Panc1 (cell line): ENCODE results near the gene MYL10.

Experiments
- POLR2AphosphoS5 ChIP-seq: IDR thresholded peaks from 2 replicates; pipeline ENCODE4 v1.6.1; 2012; ENCODE audit warnings: mild to moderate bottlenecking, low read depth, low read length, moderate library complexity
- SIN3A ChIP-seq: IDR thresholded peaks from 2 replicates; pipeline ENCODE4 v1.6.1; 2012; ENCODE audit warnings: low read depth, mild to moderate bottlenecking, low read length, moderate library complexity, borderline replicate concordance; ENCODE audit not compliant: insufficient read depth
- TCF7L2 ChIP-seq: IDR thresholded peaks from 2 replicates; pipeline ENCODE4 v1.6.1; 2011; ENCODE audit warnings: mild to moderate bottlenecking, low read depth, low read length, inconsistent platforms
- TF ChIP-seq, protein P1 (sequence below): fragments of 450-650 bp; IDR thresholded peaks from 2 replicates; pipeline ENCODE4 v1.5.1; 2017; ENCODE audit warnings: mild to moderate bottlenecking
- TF ChIP-seq, protein P2 (sequence below), 2 experiments: IDR thresholded peaks; 2 replicates each; pipeline ENCODE4 v1.6.1; 2011 to 2012; ENCODE audit warnings: low read depth in 2 of 2, control low read depth in 1 of 2, low read length in 1 of 2, mild to moderate bottlenecking in 1 of 2, moderate library complexity in 1 of 2; ENCODE audit not compliant: insufficient read depth in 1 of 2

DNA sequence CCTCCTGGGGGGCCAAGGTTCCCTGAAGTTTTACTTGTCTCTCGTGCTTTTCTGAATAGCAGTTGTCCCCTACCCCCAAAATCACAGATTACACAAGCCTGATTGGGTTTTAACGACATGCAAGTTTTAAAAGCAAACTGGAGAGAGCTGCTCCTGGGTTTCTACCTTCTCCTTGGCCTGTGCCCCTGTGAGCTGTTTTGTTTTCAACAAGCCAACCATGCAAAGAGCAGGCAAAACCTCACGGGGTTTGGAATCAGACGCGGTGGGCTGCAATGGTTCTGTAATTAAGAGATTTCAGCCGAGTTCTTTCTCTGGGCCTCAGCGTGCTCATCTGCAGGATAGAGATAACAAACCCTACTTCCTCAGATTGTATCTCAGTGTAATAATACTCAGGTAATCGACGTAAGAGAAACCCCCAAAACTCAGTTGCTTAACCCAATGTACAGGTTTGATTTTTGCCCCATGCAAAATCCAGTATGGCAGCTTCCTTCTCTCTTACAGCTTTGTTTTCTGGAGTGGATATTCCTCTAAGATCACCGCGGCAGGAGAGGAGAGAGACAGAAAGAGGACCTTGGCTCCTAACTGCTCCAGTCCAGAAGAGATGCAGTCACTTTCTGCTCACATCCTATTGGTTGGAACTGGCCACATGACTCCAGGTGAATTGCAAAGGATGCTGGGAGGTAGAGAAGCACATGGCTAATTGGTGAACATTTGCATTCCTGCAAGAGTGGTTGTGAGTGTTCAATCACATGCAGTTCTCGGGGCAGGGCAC lies 42.0 kb downstream of the MYL10 start:
- no peak for TF ChIP-seq SIN3A
- TF ChIP-seq, protein P1, sequence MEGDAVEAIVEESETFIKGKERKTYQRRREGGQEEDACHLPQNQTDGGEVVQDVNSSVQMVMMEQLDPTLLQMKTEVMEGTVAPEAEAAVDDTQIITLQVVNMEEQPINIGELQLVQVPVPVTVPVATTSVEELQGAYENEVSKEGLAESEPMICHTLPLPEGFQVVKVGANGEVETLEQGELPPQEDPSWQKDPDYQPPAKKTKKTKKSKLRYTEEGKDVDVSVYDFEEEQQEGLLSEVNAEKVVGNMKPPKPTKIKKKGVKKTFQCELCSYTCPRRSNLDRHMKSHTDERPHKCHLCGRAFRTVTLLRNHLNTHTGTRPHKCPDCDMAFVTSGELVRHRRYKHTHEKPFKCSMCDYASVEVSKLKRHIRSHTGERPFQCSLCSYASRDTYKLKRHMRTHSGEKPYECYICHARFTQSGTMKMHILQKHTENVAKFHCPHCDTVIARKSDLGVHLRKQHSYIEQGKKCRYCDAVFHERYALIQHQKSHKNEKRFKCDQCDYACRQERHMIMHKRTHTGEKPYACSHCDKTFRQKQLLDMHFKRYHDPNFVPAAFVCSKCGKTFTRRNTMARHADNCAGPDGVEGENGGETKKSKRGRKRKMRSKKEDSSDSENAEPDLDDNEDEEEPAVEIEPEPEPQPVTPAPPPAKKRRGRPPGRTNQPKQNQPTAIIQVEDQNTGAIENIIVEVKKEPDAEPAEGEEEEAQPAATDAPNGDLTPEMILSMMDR, result no peak
- TF ChIP-seq, protein P2, sequence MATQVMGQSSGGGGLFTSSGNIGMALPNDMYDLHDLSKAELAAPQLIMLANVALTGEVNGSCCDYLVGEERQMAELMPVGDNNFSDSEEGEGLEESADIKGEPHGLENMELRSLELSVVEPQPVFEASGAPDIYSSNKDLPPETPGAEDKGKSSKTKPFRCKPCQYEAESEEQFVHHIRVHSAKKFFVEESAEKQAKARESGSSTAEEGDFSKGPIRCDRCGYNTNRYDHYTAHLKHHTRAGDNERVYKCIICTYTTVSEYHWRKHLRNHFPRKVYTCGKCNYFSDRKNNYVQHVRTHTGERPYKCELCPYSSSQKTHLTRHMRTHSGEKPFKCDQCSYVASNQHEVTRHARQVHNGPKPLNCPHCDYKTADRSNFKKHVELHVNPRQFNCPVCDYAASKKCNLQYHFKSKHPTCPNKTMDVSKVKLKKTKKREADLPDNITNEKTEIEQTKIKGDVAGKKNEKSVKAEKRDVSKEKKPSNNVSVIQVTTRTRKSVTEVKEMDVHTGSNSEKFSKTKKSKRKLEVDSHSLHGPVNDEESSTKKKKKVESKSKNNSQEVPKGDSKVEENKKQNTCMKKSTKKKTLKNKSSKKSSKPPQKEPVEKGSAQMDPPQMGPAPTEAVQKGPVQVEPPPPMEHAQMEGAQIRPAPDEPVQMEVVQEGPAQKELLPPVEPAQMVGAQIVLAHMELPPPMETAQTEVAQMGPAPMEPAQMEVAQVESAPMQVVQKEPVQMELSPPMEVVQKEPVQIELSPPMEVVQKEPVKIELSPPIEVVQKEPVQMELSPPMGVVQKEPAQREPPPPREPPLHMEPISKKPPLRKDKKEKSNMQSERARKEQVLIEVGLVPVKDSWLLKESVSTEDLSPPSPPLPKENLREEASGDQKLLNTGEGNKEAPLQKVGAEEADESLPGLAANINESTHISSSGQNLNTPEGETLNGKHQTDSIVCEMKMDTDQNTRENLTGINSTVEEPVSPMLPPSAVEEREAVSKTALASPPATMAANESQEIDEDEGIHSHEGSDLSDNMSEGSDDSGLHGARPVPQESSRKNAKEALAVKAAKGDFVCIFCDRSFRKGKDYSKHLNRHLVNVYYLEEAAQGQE (IDR thresholded peaks at IDR 0.05; ENCODE audit: insufficient read depth in 1 of 2, low read depth in 2 of 2, low read length in 1 of 2), result no peak
- TF ChIP-seq POLR2AphosphoS5, result no peak
- no peak for TF ChIP-seq TCF7L2
